Ovary (tissue), 9 donors: Measurements from ENCODE around the gene KDSR. TPM values are rescaled to one million over a fixed set of nuclear protein-coding genes. Genes with fewer than 3 reads are reported as not detected.

Experiments
- DNase-seq, 5 donors: peaks; one replicate each; pipeline ENCODE4 v3.0.0-alpha.2; 2019 to 2020
- H3K27ac ChIP-seq, 2 donors: fragments of 200-600 bp; one replicate each; pipeline versions ENCODE4 v1.5.1 to v1.8.0; 2019 to 2022
- H3K27me3 ChIP-seq: fragments of 200-600 bp; one replicate; pipeline ENCODE4 v1.8.0; 2022
- H3K36me3 ChIP-seq: fragments of 200-600 bp; sonication (generic); one replicate; pipeline ENCODE4 v1.5.1; 2019
- H3K4me1 ChIP-seq: one replicate; pipeline ENCODE4 v1.8.1; 2013; ENCODE audit warnings: mild to moderate bottlenecking, moderate library complexity; ENCODE audit not compliant: insufficient read depth
- H3K4me3 ChIP-seq: fragments of 200-600 bp; sonication (generic); one replicate; pipeline ENCODE4 v1.5.1; 2017
- H3K9me3 ChIP-seq, 2 donors: fragments of 200-600 bp in 1 of 2; sonication (generic) in 1 of 2; one replicate each; pipeline versions ENCODE4 v1.5.1 to v1.8.1; 2013 to 2019; ENCODE audit warnings: mild to moderate bottlenecking in 1 of 2, moderate library complexity in 1 of 2
- EP300 ChIP-seq: sonication (generic); formaldehyde crosslinking; IDR thresholded peaks from one replicate; pipeline ENCODE4 v1.6.1; 2017; ENCODE audit warnings: antibody characterized with exemption
- POLR2A ChIP-seq: fragments of 450-650 bp; IDR thresholded peaks from one replicate; pipeline ENCODE4 v1.6.1; 2017; ENCODE audit warnings: antibody characterized with exemption, mild to moderate bottlenecking, moderate library complexity
- WGBS, 3 donors: extraction: QIAGEN DNeasy Blood & Tissue Kit in 1 of 3; methylation state at CpG; one replicate each; pipeline versions ENCODE4 v1.1.5 to v1.1.7; 2013 to 2017; 5-methylcytosine and 5-hydroxymethylcytosine counted together
- intact Hi-C, 4 donors: fragments of 100-400 bp; cut with DNase I; formaldehyde crosslinking; loops; one replicate each; pipeline versions ENCODE4 v1.11.0 to v1.15.1; 2022 to 2023
- polyA plus RNA-seq, 2 donors: library from polyadenylated mRNA; stranded (reverse); fragments of 200-250 nt in 1 of 2; fragments of 350-450 nt in 1 of 2; fragmentation: Illumina TruSeq in 1 of 2; extraction: RNeasy Lipid Tissue Mini Kit (QIAGEN cat#74804) in 1 of 2; gene quantifications; one replicate each; pipeline ENCODE4 v1.2.3, GENCODE V29; 2013 to 2014
- total RNA-seq, 7 donors: library from RNA; depleted of rRNA in 2 of 7; stranded (reverse); fragments of >200 nt in 2 of 7; fragmentation: NEBNext Ultra II Directional in 3 of 7; extraction: Animal tissue kit (Norgen Biotek cat#: 25700) in 3 of 7; gene quantifications; one replicate each; pipeline versions ENCODE4 v1.1.0 to v1.2.4, GENCODE V29; 2016 to 2023
- TF ChIP-seq, protein P1 (sequence below), 3 donors: fragments of 450-650 bp in 2 of 3; fragments of 200-600 bp in 1 of 3; IDR thresholded peaks; one replicate each; pipeline versions ENCODE4 v1.5.1 to v1.8.0; 2016 to 2022; ENCODE audit warnings: antibody characterized with exemption in 3 of 3, mild to moderate bottlenecking in 1 of 3
- donor health status: DM: no; HTN: no; CAD: no; lungs with moderate emphysema.
- donor health status: DM: no; HTN: no; CAD: no.
- donor health status: Bipolar disorder and iron deficiency.
- donor health status: DM: yes; HTN: yes; CAD: no.
- donor health status: DM: no; HTN: no; CAD: no.
- donor health status: DM: yes; HTN: yes; CAD: no.

KDSR gene
- total and polyA plus RNA-seq, 9 donors, result 25.8 to 70.1 (median 57.6) TPM

DNA sequence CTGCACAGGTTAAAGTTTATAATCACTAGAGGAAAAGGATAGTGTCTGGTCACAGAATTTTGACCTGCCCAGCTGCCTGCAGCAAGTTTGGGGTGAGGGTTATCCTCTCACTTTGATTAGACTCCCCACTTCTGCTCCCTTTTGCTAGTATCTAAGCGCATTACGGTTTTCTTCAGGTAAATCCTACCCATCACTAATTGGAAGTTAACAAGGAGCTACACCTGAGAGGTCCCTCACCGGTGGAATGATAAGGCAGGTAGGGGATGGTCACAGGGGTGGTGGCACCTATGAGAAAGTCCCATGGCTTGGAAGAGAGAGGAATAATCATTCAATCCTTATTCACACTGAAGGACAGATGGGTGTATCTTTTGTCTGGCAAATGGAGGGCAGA lies 55.0 kb downstream of the KDSR start:
- no peak for DNase-seq
- Histone ChIP-seq H3K27ac (no peak overlapping the region), H3K36me3 (no peaks in the 10 kb centered on the region), H3K9me3 (no peaks in the 10 kb centered on the region), H3K4me3 (no peak overlapping the region), H3K4me1 (peaks cover 11% of the 10 kb centered on the region), H3K27me3 (no peaks in the 10 kb centered on the region)
- 96 to 97% (median 96%) methylated on average over 3 of the region's 3 CpGs for WGBS, 3 donors
- no peak for TF ChIP-seq EP300
- intact Hi-C loops, result loop anchor here in 2 of 4 donors (10.0 kb wide), 2 partner anchors 47 to 157 kb away; no protein-coding TSS in a partner anchor

DNA sequence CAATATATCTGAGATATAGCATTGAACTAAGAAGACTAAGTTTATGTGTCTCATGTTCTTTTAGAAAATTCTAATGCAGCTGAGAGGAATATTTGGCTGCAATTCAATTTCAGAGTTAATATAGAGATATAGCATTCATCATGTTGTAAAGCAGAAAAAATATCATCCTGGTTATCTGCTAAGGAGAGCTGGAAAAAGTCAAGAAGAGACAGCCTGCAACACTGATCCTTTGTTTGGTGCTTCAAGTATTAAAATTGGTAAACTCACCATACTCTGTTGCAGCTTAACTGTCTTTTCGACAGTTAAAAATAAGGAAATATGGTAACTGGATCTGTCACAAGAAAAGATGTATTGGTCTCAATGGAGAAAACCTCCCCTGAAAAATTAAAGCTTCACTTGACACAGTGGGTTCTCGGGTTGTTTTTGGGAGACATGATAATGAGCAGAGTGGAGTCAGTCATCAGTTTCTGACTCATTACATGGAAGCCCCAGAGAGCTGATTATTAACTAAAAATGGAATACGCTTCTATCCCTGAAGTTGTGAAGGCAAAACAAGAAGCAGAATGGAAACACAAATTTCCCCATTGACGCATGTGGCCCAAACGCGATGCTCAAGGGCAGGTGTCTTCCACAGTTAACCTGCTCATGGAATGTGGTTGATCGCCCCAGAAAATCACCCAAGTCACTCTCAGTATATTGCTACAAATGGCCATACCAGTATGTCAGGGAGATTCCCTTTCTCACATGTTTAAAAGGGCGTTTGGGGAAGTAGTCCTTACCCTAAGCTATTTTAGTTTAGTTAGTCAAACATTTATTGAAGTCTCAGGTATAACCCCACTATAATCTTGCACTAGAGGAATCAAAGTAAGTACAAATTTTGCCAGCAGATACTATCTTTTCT lies 55.6 kb downstream of the KDSR start:
- 70 to 83% (median 74%) methylated on average over 8 of the region's 8 CpGs for WGBS, 3 donors
- intact Hi-C loops, result loop anchor here in 2 of 4 donors (10.0 kb wide), 2 partner anchors 47 to 157 kb away; no protein-coding TSS in a partner anchor
- Histone ChIP-seq H3K4me3 (no peak overlapping the region), H3K9me3 (no peaks in the 10 kb centered on the region), H3K36me3 (no peaks in the 10 kb centered on the region), H3K27me3 (no peaks in the 10 kb centered on the region), H3K4me1 (peaks cover 13% of the 10 kb centered on the region), H3K27ac (no peak overlapping the region)
- TF ChIP-seq EP300 (no peak), POLR2A (no peak)
- TF ChIP-seq, protein P1, sequence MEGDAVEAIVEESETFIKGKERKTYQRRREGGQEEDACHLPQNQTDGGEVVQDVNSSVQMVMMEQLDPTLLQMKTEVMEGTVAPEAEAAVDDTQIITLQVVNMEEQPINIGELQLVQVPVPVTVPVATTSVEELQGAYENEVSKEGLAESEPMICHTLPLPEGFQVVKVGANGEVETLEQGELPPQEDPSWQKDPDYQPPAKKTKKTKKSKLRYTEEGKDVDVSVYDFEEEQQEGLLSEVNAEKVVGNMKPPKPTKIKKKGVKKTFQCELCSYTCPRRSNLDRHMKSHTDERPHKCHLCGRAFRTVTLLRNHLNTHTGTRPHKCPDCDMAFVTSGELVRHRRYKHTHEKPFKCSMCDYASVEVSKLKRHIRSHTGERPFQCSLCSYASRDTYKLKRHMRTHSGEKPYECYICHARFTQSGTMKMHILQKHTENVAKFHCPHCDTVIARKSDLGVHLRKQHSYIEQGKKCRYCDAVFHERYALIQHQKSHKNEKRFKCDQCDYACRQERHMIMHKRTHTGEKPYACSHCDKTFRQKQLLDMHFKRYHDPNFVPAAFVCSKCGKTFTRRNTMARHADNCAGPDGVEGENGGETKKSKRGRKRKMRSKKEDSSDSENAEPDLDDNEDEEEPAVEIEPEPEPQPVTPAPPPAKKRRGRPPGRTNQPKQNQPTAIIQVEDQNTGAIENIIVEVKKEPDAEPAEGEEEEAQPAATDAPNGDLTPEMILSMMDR (IDR thresholded peaks at IDR 0.05), result no peak
- DNase-seq, result no peak

DNA sequence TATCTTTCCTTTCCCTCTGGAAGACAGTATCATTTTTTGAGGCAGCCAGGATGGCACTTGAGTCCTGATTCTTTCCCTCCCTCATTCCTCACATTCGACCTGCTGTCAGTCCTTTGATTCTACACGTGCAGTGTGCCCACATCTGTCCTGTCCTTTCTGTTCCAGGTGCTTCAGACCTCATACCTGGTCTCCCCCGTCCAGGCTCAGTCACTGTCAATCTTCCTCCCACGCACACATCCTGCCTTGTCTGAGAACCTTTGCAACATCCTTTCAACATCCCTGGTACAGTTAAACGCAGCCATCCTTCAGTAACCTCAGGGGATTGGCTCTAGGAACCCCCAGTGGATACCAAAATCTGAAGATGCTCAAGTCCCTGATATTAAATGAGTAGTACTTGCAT lies 57.6 kb downstream of the KDSR start:
- TF ChIP-seq POLR2A, result no peak
- TF ChIP-seq EP300, result no peak
- TF ChIP-seq, protein P1 (IDR thresholded peaks at IDR 0.05), result no peak
- 91 to 94% (median 94%) methylated on average over 5 of the region's 5 CpGs for WGBS, 3 donors
- Histone ChIP-seq H3K27me3 (no peaks in the 10 kb centered on the region), H3K4me1 (peaks cover 13% of the 10 kb centered on the region), H3K36me3 (no peaks in the 10 kb centered on the region), H3K27ac (no peak overlapping the region), H3K9me3 (no peaks in the 10 kb centered on the region), H3K4me3 (no peak overlapping the region)
- intact Hi-C loops, result no loop called here
- no peak for DNase-seq

DNA sequence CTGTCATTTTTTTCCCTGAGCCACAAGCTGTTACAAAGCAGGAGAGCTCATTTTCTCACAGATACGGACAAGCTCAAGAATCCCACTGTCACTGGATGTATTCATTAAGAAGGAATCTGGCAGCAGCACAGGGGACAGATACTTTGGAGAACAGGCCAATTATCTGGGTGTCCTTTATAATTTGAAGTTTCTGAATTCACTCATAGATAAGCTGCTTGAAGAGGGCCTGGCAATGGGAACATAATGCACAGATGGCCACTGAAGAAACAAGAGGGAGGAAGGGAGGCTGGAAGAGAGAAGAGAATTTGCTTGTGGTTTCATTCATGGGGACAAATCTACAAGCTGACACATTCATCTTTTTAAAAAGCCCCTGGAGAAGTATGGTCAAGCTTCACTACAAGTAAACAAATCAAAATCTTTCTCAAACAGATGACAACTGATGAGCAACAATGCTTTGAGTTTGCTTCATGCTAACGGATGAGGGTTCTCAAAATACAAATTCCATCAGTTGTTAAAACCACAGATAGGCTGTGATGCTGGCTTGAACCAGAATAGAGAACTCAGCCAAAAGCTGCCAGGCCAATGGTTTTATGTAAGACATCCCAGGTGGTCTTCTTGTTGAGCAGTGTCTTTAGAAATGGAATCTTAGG lies 59.3 kb downstream of the KDSR start:
- intact Hi-C loops, result no loop called here
- Histone ChIP-seq H3K36me3 (no peaks in the 10 kb centered on the region), H3K4me3 (no peak overlapping the region), H3K9me3 (no peaks in the 10 kb centered on the region), H3K27me3 (no peaks in the 10 kb centered on the region), H3K4me1 (peaks cover 15% of the 10 kb centered on the region), H3K27ac (no peak overlapping the region)
- no peak for TF ChIP-seq POLR2A
- TF ChIP-seq, protein P1 (IDR thresholded peaks at IDR 0.05), result no peak
- no peak for TF ChIP-seq EP300
- no peak for DNase-seq
- 59 to 65% (median 61%) methylated on average over 2 of the region's 2 CpGs for WGBS, 3 donors
